HL-60 (cell line): Measurements from ENCODE around the gene LMBR1.

Experiments
- DNase-seq, 2 experiments: peaks; one replicate each; pipeline ENCODE4 v3.0.0-alpha.2; 2010 to 2020; ENCODE audit warnings: low read depth in 1 of 2, low spot score in 1 of 2
- H3K27ac ChIP-seq: fragments of 250-450 bp; sonication (Bioruptor Pico); replicated peaks from 2 replicates; pipeline ENCODE4 v1.5.1; 2020; ENCODE audit warnings: mild to moderate bottlenecking, moderate library complexity
- H3K27me3 ChIP-seq: fragments of 250-450 bp; sonication (Bioruptor Pico); 2 replicates; pipeline ENCODE4 v1.5.1; 2021; ENCODE audit warnings: mild to moderate bottlenecking, moderate library complexity; ENCODE audit not compliant: insufficient read depth, poor library complexity, severe bottlenecking
- H3K4me3 ChIP-seq: replicated peaks from 2 replicates; pipeline ENCODE4 v1.5.1; 2011; ENCODE audit warnings: mild to moderate bottlenecking, control low read depth, low read length; ENCODE audit not compliant: insufficient read depth
- GABPA ChIP-seq: IDR thresholded peaks from 2 replicates; pipeline ENCODE4 v1.6.1; 2012; ENCODE audit warnings: low read depth
- POLR2AphosphoS5 ChIP-seq: IDR thresholded peaks from 2 replicates; pipeline ENCODE4 v1.6.1; 2012; ENCODE audit warnings: low read depth
- SPI1 ChIP-seq: IDR thresholded peaks from 2 replicates; pipeline ENCODE4 v1.6.1; 2012; ENCODE audit warnings: low read depth, mild to moderate bottlenecking, borderline replicate concordance
- TF ChIP-seq, protein P1 (sequence below): IDR thresholded peaks from one replicate; pipeline ENCODE4 v1.5.1; 2011; ENCODE audit warnings: low read length, control low read depth, inconsistent platforms; ENCODE audit not compliant: insufficient read depth
- TF ChIP-seq, protein P2 (sequence below): IDR thresholded peaks from 2 replicates; pipeline ENCODE4 v1.6.1; 2012; ENCODE audit warnings: low read depth; ENCODE audit not compliant: insufficient replicate concordance

Gene LMBR1

DNA sequence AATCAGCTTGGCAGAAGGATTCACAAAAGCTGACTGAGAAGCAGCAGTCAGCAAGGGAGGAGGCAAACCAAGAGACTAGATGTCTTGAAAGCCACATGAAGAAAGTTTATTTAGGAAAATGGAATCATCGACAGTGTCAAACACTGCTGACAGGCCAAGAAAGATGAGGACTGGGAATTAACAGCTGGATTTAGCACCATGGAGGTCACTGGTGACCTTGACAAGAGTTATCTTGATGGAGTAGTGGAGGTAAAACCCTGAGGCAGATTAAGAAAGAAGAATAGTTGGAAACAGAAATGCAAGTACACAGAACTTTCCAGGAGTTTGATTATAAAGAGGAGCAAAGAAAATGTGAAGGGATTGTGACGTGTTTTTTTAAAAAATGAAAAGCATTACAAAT is 51.5 kb downstream of the LMBR1 start:
- no peak overlapping the region for H3K27ac ChIP-seq

DNA sequence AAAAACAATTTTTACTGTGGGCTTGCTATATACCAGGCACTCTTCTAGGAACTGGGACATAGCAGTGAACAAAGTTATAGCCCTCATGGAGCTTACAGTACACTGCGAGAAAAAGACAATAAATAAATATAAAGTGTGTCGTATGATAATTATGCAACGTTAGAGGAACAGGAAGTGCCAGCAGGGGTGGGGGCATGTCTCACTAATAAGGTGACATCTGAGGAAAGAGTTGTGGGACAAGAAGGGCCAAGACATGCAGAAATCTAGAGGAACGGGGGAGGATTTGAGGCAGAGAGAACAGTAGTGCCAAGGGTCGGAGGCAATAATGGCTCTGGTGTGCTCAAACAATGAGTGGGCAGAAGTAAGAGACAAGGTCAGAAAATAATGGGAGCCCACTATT is 52.8 kb downstream of the LMBR1 start:
- TF ChIP-seq, protein P1, sequence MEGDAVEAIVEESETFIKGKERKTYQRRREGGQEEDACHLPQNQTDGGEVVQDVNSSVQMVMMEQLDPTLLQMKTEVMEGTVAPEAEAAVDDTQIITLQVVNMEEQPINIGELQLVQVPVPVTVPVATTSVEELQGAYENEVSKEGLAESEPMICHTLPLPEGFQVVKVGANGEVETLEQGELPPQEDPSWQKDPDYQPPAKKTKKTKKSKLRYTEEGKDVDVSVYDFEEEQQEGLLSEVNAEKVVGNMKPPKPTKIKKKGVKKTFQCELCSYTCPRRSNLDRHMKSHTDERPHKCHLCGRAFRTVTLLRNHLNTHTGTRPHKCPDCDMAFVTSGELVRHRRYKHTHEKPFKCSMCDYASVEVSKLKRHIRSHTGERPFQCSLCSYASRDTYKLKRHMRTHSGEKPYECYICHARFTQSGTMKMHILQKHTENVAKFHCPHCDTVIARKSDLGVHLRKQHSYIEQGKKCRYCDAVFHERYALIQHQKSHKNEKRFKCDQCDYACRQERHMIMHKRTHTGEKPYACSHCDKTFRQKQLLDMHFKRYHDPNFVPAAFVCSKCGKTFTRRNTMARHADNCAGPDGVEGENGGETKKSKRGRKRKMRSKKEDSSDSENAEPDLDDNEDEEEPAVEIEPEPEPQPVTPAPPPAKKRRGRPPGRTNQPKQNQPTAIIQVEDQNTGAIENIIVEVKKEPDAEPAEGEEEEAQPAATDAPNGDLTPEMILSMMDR, result no peak
- TF ChIP-seq POLR2AphosphoS5 (no peak), GABPA (no peak), SPI1 (peak; percentile 81)
- TF ChIP-seq, protein P2, sequence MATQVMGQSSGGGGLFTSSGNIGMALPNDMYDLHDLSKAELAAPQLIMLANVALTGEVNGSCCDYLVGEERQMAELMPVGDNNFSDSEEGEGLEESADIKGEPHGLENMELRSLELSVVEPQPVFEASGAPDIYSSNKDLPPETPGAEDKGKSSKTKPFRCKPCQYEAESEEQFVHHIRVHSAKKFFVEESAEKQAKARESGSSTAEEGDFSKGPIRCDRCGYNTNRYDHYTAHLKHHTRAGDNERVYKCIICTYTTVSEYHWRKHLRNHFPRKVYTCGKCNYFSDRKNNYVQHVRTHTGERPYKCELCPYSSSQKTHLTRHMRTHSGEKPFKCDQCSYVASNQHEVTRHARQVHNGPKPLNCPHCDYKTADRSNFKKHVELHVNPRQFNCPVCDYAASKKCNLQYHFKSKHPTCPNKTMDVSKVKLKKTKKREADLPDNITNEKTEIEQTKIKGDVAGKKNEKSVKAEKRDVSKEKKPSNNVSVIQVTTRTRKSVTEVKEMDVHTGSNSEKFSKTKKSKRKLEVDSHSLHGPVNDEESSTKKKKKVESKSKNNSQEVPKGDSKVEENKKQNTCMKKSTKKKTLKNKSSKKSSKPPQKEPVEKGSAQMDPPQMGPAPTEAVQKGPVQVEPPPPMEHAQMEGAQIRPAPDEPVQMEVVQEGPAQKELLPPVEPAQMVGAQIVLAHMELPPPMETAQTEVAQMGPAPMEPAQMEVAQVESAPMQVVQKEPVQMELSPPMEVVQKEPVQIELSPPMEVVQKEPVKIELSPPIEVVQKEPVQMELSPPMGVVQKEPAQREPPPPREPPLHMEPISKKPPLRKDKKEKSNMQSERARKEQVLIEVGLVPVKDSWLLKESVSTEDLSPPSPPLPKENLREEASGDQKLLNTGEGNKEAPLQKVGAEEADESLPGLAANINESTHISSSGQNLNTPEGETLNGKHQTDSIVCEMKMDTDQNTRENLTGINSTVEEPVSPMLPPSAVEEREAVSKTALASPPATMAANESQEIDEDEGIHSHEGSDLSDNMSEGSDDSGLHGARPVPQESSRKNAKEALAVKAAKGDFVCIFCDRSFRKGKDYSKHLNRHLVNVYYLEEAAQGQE, result no peak
- DNase-seq, result peak; percentile 47 to 49
- no peak overlapping the region for H3K4me3 ChIP-seq

More for the DNA sequence above, 51.5 kb downstream of the LMBR1 start:
- no peak overlapping the region for H3K4me3 ChIP-seq
- no peaks in the 10 kb centered on the region for H3K27me3 ChIP-seq
- DNase-seq, result no peak
- TF ChIP-seq, protein P2, result no peak
- no peak for TF ChIP-seq SPI1
- no peak for TF ChIP-seq POLR2AphosphoS5
- TF ChIP-seq, protein P1, result no peak
- no peak for TF ChIP-seq GABPA

DNA sequence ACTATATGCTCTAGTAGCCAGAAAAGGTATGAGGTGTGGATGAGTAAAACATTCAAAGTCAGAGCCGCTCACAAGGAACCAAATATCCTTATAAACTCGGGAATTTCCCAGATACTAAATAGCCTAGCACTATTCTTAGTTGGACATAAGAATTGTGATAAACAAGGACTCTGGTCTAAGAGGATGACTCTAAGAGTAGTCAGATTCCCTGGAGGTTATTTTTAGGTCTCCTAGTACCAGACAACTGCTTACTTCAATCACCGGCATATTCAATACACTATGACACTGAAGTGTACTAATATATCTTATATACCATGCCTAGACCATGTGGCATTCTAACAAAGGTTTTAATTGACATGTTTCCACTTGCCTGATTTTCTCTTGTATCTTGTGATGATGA is 56.5 kb downstream of the LMBR1 start:
- no peak for DNase-seq
- no peak for TF ChIP-seq POLR2AphosphoS5
- TF ChIP-seq GABPA, result no peak
- TF ChIP-seq, protein P2, result no peak
- TF ChIP-seq, protein P1, result no peak
- no peak for TF ChIP-seq SPI1
- Histone ChIP-seq H3K4me3 (no peak overlapping the region), H3K27me3 (no peaks in the 10 kb centered on the region), H3K27ac (no peak overlapping the region)

More for the DNA sequence above, 52.8 kb downstream of the LMBR1 start:
- no peak overlapping the region for H3K27ac ChIP-seq
- H3K27me3 ChIP-seq, result no peaks in the 10 kb centered on the region
